Esophagus muscularis mucosa (tissue), 4 donors: ENCODE data around the gene ARL9. TPM values are rescaled to one million over a fixed set of nuclear protein-coding genes. Genes with fewer than 3 reads are reported as not detected.

ENCODE experiments used
- DNase-seq: peaks from one replicate; pipeline ENCODE4 v3.0.0-alpha.2; 2017; ENCODE audit errors: extremely low spot score
- H3K27ac ChIP-seq, 4 donors: fragments of 200-600 bp; sonication (generic); replicated peaks in 1 of 4; 1 replicate in 3 of 4; 2 replicates in 1 of 4; pipeline ENCODE4 v1.5.1; 2016 to 2019; ENCODE audit warnings: mild to moderate bottlenecking in 1 of 4
- H3K27me3 ChIP-seq, 4 donors: fragments of 200-600 bp; sonication (generic); one replicate each; pipeline versions ENCODE4 v1.5.1 to v1.6.0; 2016 to 2019
- H3K36me3 ChIP-seq, 4 donors: fragments of 200-600 bp; sonication (generic); one replicate each; pipeline ENCODE4 v1.5.1; 2016 to 2019
- H3K4me1 ChIP-seq, 4 donors: fragments of 200-600 bp; sonication (generic); one replicate each; pipeline ENCODE4 v1.5.1; 2016 to 2019
- H3K4me3 ChIP-seq, 4 donors: fragments of 200-600 bp; sonication (generic); 1 replicate in 2 of 4; 2 replicates in 2 of 4; pipeline ENCODE4 v1.5.1; 2016 to 2019; ENCODE audit warnings: mild to moderate bottlenecking in 4 of 4, moderate library complexity in 1 of 4
- H3K9me3 ChIP-seq, 4 donors: fragments of 200-600 bp; sonication (generic); 1 replicate in 3 of 4; 2 replicates in 1 of 4; pipeline ENCODE4 v1.5.1; 2016 to 2019
- EP300 ChIP-seq: sonication (generic); formaldehyde crosslinking; IDR thresholded peaks from one replicate; pipeline ENCODE4 v1.6.1; 2017; ENCODE audit warnings: antibody characterized with exemption
- POLR2A ChIP-seq: fragments of 450-650 bp; IDR thresholded peaks from one replicate; pipeline ENCODE4 v1.6.1; 2017; ENCODE audit warnings: antibody characterized with exemption, moderate library complexity, mild to moderate bottlenecking, low read depth
- POLR2AphosphoS5 ChIP-seq, 2 donors: sonication (generic); formaldehyde crosslinking; IDR thresholded peaks; one replicate each; pipeline ENCODE4 v1.6.1; 2017; ENCODE audit warnings: antibody characterized with exemption in 2 of 2
- WGBS: methylation state at CpG from one replicate; pipeline ENCODE4 v1.1.5; 2018; 5-methylcytosine and 5-hydroxymethylcytosine counted together
- intact Hi-C: fragments of 100-400 bp; cut with DNase I; formaldehyde crosslinking; loops from one replicate; pipeline ENCODE4 v1.15.1; 2023
- total RNA-seq, 4 donors: library from RNA; depleted of rRNA; stranded (reverse); fragments of >200 nt; gene quantifications; one replicate each; pipeline versions ENCODE4 v1.1.0 to v1.2.1, GENCODE V29; 2016
- TF ChIP-seq, protein P1 (sequence below), 3 experiments: fragments of 200-600 bp in 2 of 3; fragments of 450-650 bp in 1 of 3; sonication (generic) in 2 of 3; IDR thresholded peaks; one replicate each; pipeline ENCODE4 v1.5.1; 2017 to 2019; ENCODE audit warnings: antibody characterized with exemption in 3 of 3, mild to moderate bottlenecking in 2 of 3, moderate library complexity in 1 of 3

The ARL9 gene
- total RNA-seq, 4 donors from 2014 or later, result 0.50 TPM; not detected in 3

- Histone ChIP-seq H3K36me3 (peaks cover 51 to 100% (median 87%) of the 10 kb centered on the region in 4 donors), H3K4me1 (no peaks in the 10 kb centered on the region), H3K9me3 (no peaks in the 10 kb centered on the region), H3K27me3 (no peaks in the 10 kb centered on the region), H3K27ac (no peak overlapping the region), H3K4me3 (no peak overlapping the region)
- TF ChIP-seq POLR2A, result no peak
- no peak for TF ChIP-seq EP300
- TF ChIP-seq POLR2AphosphoS5 (IDR thresholded peaks at IDR 0.05), result no peak
- TF ChIP-seq, protein P1, sequence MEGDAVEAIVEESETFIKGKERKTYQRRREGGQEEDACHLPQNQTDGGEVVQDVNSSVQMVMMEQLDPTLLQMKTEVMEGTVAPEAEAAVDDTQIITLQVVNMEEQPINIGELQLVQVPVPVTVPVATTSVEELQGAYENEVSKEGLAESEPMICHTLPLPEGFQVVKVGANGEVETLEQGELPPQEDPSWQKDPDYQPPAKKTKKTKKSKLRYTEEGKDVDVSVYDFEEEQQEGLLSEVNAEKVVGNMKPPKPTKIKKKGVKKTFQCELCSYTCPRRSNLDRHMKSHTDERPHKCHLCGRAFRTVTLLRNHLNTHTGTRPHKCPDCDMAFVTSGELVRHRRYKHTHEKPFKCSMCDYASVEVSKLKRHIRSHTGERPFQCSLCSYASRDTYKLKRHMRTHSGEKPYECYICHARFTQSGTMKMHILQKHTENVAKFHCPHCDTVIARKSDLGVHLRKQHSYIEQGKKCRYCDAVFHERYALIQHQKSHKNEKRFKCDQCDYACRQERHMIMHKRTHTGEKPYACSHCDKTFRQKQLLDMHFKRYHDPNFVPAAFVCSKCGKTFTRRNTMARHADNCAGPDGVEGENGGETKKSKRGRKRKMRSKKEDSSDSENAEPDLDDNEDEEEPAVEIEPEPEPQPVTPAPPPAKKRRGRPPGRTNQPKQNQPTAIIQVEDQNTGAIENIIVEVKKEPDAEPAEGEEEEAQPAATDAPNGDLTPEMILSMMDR (IDR thresholded peaks at IDR 0.05), result no peak
- 78% methylated on average over 3 of the region's 3 CpGs for WGBS
- DNase-seq, result no peak
- intact Hi-C loops, result no loop called here
These were observed 24.9 kb upstream of the ARL9 start for GRCh38 chr4:56480691-56481090.

GRCh38 chr4:56496241-56496640 is 9.3 kb upstream of the ARL9 start:
- intact Hi-C loops, result no loop called here
- Histone ChIP-seq H3K27ac (no peak overlapping the region), H3K4me3 (no peak overlapping the region), H3K27me3 (no peaks in the 10 kb centered on the region), H3K9me3 (no peaks in the 10 kb centered on the region), H3K4me1 (no peaks in the 10 kb centered on the region), H3K36me3 (peaks cover 37 to 99% (median 77%) of the 10 kb centered on the region in 4 donors)
- no peak for DNase-seq
- 91% methylated on average over 1 of the region's 1 CpG for WGBS
- TF ChIP-seq POLR2AphosphoS5 (IDR thresholded peaks at IDR 0.05) (no peak), POLR2A (no peak), EP300 (no peak)
- TF ChIP-seq, protein P1 (IDR thresholded peaks at IDR 0.05), result no peak

- Histone ChIP-seq H3K4me3 (no peak overlapping the region), H3K27ac (no peak overlapping the region), H3K36me3 (no peaks in the 10 kb centered on the region), H3K27me3 (peaks cover 0 to 11% (median 0%) of the 10 kb centered on the region in 4 donors), H3K4me1 (peaks cover 2 to 9% (median 6%) of the 10 kb centered on the region in 4 donors), H3K9me3 (no peaks in the 10 kb centered on the region)
- TF ChIP-seq, protein P1 (IDR thresholded peaks at IDR 0.05), result no peak
- no peak for TF ChIP-seq EP300
- TF ChIP-seq POLR2AphosphoS5 (IDR thresholded peaks at IDR 0.05), result no peak
- no peak for TF ChIP-seq POLR2A
- no peak for DNase-seq
- intact Hi-C loops, result no loop called here
These were observed 5.5 kb downstream of the ARL9 start for GRCh38 chr4:56511098-56511497.

GRCh38 chr4:56512166-56512565 is 6.6 kb downstream of the ARL9 start:
- intact Hi-C loops, result no loop called here

More at GRCh38 chr4:56512166-56512565, 6.6 kb downstream of the ARL9 start:
- Histone ChIP-seq H3K27ac (no peak overlapping the region), H3K36me3 (no peaks in the 10 kb centered on the region), H3K27me3 (peaks cover 0 to 6% (median 0%) of the 10 kb centered on the region in 4 donors), H3K9me3 (no peaks in the 10 kb centered on the region), H3K4me1 (no peaks in the 10 kb centered on the region), H3K4me3 (no peak overlapping the region)
- TF ChIP-seq EP300, result no peak
- TF ChIP-seq, protein P1 (IDR thresholded peaks at IDR 0.05), result no peak
- TF ChIP-seq POLR2AphosphoS5 (IDR thresholded peaks at IDR 0.05), result no peak
- no peak for TF ChIP-seq POLR2A
- no peak for DNase-seq
- 62% methylated on average over 1 of the region's 1 CpG for WGBS
